SIG-M5 (cell line): ENCODE measurements around the gene AHDC1.

Experiments used
- DNase-seq: peaks from one replicate; lab custom pipeline; 2025; lab: John Stamatoyannopoulos, UW

AHDC1 gene

DNA sequence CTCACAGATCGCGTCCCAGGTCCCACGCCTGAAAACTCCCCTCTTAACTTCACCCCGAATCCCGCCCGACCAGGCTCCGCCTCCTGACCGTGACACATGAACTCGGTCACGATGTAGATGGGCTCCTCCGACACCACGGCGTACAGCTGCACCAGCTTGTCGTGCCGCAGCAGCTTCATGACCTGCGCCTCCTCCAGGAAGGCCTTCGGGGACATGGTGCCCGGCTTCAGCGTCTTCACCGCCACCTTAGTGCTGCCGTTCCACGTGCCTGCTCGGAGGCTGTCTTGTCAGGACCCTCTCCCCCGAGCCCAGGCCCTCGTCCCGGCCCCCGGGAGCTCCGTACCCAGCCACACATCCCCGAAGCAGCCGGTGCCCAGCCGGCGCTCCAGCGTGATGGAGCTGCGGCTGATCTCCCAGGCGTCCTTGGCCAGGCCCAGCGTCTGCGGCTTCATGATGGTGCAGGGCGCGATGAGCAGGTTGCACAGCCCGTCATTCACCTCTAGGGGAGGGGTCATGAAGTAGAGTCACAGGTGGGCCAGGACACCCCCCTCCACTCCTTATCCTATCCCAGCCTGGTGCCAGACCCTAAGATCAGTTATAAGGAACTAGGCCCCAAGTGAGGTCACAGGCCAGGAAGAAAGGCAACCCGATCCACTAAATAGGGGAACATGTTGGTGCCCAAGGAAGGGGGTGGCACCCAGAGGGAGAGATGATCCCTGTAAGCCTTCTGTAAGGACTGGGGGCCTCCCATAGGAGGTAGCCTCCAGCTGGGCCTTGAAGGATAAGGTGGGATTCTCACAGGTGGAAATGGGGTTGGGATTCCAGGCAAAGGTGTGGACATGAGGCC, 11.6 kb upstream of the AHDC1 start:
- DNase-seq, result no peak

DNA sequence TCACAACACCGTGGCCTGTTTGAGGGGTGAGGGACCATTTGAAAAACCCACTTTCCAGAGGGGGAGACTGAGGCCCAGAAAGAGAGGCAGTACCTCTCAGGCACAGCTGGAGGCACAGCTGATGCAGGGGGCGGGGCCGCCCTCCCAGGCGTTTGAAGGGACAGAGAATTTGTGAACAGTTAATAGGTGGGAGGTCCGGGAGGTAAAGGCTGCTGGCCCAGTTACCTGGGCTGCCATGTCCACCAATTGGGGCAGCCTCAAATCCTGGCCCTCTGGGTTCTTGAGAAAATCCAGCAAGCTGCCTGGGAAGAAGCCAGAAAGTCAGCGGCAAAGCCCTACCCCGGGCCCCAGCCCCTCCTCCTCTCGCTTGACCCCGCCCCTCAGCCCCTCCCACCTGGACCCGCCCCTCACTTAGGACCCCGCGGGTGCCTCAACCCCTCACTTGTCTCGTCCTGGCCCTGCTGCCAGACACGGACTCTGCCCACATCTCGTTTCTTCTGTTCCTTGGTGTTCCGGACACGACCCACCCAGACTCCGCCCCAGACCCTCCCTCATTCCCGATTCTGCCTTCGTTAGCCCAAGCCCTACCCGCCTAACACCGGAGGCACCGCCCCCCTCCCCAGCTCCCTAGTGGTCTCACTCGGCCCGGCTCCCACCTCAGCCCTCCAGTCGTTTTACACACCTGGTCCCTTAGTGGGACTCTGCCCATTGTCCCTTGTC, 10.8 kb upstream of the AHDC1 start:
- DNase-seq, result no peak

DNA sequence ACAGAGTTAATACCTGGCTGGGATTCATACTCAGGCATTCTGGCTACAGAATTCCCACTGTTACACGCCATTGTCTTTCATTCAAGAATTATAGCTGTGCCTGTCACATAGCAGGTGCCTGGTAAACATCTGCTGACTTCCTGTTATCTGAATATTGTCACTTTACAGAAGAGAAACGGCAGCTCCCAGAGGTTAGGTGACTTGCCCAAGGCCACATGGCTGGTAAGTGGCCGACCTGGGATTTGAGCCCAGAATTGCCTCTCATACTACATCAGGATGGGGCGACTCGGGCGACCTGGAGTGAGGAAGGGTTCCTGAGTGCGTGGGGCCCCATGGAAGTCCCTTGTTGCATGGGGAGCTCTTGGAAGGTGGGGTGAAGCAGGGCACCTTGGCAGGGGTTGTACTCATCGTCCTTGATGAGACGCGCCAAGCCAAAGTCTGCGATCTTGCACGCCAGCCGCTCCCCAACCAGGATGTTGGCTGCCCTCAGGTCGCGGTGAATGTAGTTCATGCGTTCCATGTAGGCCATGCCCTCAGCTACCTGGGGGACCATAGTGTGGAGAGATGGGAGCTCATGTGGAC, 10.2 kb upstream of the AHDC1 start:
- no peak for DNase-seq

DNA sequence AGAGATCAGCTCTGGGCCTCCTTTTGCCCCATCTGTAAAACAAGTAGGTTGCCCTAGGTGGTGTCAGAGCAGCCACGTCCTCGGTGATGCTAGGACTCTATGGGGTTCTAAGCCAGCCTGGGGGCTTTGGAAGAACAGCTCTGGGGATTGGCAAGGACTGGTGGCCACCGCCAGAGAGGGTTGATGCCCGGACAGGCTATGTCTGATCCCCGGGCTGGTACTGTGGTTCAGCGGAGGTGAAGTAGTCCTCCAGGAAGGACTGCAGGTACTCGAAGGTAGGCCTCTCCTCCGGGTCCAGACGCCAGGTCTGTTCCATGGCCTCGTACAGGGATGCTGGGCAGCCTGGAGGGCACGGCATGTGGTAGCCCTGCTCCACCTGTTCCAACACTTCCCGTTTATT, 8.8 kb upstream of the AHDC1 start:
- no peak for DNase-seq

DNA sequence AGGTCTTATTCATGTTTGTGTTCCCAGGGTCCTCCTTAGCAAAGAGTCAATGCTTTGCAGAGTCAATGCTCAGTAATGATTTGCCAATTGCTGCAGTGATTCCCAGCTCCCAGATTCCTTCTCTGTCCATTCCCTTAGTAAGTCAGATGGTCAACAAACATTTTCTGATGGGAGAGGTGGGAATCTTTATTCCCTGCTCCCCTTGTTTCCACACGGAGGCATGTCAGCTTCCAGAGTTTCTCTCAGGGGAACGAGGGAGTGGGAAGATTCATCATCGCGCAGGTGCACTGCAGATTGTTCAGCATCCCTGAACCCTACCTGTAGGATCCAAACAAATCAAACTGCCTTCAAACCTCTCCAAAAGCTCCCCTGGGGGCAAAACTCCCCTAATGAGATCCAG, 7.5 kb upstream of the AHDC1 start:
- no peak for DNase-seq

DNA sequence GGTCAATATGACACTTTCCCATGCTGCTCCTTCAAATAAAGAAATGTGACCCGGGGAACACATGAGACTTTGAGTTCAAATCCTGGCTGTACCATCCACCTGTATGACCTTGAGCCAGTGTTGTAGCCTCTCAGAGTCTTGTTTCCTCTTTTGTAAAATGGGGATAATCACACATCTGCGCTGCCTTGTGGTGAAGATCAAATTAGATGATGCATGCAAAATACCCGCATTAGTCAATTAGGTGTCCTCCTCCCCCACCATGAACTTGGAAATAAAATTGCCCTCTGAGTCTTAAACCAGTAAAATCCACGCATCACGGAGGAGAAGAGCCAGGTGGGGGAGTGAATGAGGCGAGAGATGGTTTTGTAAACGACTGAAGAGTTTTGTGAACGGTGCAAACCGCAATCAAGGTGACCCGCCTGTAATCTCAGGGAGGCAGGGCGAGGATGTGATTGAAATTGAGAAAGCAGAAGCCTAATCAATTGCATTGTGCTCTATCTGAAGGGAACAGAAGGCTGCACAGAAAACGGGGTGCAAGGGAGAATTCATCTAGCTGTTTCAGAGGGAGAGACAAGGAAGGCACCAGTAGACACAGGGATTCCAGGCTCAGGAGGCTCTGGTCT, 5.8 kb upstream of the AHDC1 start:
- DNase-seq, result no peak

DNA sequence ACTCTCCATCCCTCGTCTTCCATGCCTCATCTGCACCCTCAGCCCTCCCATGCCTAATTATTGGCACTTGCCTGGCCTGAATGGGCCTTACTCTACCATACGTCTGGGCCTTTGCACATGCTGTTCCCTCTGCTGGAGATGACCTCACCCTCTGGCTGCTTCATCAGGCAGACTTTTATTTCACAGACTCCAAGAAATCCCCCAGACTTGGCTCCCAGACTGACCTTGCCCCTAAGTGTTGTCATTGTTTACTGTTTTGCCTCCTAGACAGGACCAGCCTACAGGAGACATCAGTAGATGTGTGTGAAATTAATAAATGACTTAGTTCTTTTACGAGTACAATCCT, 5.2 kb upstream of the AHDC1 start:
- no peak for DNase-seq

DNA sequence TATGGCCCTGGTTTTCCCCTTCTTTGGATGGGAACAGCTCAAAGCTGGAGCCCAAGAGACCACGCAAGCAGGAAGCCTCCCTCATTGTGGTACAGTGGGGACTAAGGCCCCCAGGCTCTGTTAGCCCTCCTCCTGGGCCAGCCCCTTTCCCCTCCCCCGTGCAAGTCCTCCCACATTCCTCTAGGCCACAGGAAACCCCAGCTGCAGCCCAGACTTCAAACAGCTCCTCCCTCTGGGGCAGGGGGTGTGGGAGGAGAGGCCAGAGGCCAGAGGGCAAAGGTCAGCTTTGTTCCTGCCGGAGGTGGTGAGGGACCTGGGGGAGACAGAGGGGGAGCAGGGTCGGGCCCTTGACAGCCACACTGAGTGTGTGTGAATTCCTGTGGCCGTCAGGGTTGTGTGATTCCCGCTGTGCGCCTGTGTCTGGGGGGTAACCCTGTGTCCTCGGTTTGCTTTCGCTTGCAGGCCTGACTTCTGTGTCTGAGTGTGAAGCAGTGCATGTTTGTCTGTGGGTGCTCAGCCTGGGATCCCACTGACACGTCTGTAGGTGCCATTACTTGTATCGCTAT, 3.4 kb upstream of the AHDC1 start:
- no peak for DNase-seq

DNA sequence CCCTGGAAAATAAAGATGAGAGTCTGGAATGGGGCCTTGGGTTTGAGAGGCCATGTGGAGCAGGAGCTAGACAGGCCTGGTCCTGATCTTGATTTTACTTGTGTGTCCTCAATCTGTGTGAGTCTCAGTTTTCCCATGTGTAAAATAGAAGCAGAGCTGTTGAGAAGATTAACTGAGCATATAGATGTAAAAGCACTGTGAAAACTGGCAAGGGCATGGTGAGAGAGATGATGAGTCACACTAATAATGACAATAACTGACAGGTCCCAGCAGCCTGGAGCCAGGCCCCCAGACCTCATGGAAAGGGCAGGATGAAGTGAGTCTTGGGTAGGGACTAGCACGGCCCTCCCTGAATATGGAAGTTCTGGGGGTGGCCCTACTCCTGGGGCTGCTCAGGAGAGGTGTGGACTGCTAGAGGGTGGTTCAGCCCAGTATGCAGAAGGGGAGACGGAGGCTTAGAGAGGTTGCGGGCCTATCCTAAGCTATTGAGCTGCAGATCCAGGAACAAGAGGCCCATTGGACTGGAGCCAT, 2.8 kb upstream of the AHDC1 start:
- no peak for DNase-seq

DNA sequence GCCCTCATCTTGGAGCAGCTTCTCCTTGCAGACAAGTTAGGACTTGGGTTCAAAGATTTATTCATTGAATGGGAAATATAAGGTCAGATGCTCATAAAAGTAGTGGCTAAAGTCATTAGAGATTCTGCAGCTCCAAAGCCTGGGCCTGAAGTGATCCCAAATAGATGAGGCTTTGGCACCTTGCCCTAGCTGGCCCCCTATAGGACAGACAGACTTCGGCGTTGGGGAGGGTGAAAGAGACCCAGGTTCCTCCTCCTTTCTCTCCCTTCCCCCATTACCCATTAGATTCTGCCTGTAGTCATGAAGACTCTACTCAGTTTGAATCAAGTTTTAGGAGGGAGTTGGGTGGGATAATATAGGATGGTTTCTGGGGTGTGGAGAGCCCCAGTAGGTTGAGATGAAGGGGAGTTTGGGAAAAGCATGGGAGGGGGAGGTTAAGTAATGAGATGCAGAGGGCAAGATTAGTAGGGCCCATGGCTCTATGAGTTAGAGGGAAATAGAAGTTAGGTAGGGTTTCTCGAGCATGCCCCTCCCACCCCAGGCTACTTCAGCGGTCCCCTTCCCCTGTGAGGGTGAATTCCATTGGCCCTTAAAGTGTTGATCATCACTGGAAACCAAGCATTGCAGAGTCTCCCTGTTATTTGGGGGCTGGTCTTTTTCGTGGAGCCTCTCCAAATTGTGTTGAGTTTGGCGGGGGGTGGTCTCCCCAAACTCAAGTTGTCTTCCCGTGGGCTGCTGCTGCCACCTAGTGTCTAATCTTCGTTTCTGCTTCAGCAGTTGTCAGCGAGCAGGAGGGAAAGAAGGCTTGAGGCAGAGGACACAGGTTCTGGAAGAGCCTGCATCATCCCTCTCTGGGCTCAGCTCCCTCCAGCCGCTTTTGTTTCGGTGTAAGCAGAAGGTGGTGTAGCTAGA, 2.1 kb upstream of the AHDC1 start:
- no peak for DNase-seq

DNA sequence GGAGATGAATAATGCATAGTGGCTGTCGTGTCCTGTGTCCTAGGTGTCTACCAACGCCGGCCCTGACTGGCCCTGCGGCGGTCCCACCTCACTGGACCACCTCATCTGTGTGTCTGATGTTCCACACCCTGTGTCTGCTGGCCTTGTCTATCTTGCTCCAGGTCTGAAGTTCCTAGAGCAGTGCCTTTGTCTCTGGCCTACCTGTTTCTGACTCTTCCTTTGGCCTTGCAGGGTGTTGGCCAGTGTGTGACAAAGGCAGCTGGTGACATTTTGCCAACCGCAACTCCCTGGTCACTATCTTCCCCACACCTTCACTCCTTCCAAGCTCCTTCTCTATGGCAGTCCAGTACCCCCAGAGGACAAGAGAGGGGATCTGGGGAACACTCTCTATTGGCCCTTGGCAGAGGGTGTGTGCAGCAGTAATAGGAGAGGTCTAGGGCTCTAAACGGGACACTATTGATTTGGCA, 1.4 kb upstream of the AHDC1 start:
- no peak for DNase-seq

DNA sequence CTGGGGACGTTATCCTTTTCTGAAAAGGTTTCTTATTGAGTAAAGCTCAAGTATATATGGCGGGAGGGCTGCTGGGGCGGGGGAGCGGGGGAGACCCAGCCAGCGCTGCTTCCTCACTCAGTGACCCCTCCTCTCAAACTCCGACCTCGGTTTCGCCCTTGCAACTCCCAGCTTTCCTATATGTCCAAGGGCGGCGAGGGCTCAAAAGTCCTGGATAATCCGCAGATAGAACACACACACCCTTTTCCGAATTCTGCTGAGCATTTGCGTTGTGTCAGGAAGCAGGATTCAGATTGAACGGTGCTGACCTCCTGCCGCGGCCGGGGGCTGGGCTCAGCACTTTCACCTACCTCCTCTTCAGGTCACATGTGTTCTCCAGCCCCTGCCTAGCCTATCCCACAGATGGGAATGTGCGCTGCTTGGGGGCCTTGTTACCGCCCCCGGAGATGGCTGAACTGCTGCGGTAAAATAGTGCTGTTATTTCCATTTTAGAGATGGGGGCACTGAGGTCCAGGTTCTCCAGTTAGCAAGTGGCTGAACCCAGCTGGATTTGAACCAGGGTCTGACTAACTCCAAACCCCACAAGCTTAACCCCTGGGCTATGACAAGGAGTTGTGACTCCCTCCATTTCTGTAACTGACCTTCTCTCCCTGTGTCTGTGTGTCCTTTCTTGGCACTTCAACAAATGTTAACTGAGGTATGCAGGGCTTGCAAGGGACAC, 795 bp upstream of the AHDC1 start:
- no peak for DNase-seq

DNA sequence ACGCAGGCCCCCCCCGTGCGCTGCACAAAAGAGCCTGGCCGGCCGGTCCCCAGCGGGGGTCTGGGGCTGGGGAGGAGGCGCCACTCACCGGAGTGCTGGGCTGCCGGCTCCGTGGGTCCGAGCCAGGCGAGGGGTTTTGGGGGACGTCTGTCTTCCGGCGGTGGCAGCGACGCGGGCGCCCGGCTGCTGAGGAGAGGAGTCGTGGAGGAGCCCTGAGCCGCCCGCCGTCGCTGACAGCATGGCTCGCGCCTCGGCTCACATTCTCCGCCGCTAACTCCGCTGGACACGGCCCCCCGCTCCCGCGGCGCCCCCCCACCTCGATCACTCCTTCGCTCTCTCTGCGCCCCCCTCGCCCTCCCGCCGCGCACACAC, 649 bp downstream of the AHDC1 start:
- DNase-seq, result no peak

DNA sequence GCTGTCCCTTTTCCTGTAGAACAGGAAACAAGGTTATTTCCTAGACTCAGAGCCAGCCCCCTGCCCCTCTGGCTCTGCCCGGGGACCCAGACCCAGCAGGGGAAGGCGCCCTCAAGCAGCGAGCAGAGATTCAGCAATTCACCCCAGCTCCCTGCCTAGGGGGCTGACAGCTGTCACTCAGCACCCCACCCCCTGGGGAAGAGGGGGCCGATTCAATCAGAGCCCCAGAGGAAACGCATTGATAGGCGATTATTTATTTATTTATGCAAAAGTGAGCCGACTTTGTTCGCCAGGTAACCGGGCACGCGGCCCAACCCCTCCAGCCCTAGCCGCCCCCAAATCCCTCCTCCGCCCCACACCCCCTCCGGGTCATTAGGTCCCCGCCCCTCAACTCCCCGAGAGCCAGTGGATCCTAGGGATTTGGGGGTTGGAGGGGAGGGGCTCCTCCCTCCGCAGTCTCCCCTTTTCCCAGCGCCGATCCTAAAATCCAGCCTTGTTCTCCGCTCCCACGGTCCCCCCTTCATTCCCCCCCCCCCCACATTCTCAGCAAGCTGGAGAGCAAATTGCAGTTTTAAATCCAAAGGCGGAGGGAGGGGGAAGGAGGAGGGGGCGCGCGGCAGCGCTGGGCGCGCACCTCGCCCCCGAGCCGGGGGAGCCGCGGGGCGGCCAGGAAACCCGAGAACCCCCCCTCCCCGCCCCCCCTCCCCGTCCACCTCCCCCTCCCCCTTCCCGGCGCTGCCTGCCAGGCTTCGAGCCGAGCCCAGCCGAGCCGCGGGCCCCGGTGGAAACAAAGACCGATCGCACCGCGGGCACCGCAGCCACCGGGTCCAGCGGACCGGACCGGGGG, 1.3 kb downstream of the AHDC1 start:
- DNase-seq, result no peak

DNA sequence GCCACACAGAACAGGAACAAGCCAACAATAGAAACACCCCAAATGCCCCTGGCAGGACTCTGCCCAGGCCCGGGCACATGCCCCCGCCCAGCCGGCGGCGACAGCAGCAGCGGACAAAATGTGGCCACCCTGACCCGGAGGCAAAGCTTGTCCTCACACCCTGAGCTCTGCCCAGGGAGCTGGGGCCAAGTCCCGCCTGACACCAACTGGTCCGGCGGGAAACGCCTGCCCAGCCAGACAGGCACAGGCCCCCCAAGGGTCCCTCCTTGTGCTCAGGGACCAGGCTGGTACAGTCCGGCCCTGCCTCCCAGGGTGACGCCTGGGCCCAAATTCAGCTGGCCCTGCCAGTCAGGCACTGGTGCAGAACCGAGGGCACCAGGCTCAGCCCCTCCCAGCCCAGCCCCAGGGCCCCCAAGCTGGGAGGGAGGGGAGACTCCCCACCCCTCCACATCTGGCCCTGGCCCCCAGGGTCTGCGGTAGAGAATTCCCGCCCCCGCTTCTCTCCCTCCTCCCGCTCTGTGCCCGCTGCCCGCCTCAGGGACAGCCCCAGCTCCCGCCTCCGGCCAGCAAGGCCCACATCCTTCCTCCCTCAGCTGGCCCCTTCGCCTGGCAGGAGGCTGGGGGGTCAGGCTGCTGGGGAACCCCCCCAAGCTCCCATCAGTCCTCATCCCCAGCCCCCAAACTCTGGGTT, 2.0 kb downstream of the AHDC1 start:
- DNase-seq, result no peak

DNA sequence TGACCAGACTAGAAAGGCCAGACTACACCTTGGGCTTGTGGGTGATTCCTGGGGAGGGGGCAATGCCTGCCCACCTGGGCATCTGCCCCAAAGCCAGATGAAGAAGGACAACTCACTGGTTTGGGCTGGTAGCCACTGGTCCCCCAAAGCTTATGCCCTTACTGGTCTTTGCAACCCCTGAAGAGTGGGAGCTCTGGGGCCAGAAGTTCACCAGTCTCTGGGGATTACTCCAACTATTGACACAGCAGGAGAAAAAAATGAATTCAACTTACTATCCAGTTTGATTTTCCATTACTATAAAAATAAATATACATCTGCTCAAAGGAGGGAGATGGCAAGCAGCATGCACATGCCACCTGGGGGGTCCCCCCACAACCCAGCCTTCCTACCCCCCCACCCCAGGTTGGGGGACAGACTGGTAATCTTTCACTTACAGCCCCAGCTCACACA, 2.6 kb downstream of the AHDC1 start:
- DNase-seq, result no peak

DNA sequence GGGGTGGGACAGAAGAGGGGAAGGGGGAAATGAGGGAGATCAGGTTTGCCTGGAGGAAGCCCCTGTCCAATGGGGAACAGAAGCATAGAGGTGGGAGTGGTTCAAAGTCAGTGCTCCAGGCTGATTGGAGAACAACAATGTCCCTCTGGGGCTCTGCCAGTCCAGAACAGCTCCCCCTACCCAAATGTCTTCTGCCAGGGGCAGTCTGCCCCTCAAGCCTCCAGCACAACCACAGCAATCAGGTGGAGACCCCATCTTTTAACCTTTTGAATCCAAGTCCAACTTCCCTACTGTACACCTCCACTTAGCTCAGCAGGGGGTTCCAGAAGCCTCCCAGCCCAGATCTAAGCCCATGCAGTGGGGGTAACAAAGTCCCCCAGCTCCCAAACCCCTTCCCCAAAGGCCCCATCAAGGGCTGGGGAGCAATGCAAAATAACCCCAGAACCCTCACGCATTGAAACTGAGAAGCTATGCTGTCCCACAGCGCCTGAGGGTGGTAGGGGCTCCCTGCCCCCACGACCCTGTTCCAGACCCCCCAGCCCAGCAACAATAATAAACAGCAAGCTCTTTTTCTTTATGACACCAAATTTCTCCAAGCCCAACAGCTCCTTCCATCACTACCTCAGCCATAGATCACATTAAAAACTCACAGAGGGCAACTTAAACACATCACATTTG, 3.3 kb downstream of the AHDC1 start:
- DNase-seq, result no peak
